PC-3 (cell line): Measurements from ENCODE around the gene PLBD1. TPM values are rescaled to one million over a fixed set of nuclear protein-coding genes. Genes with fewer than 3 reads are reported as not detected.

ENCODE experiments used
- ATAC-seq: fragments of 200-7000 bp; cut with Tn5 transposase; 2 replicates; pipeline ENCODE4 v1.9.1; 2020; ENCODE audit warnings: mild to moderate bottlenecking, moderate library complexity
- BruUV-seq: library from RNA; stranded (reverse); fragments of 400-500 nt; replicated peaks from 2 replicates; lab custom pipeline; 2021; lab: Mats Ljungman, UMichigan
- CTCF ChIA-PET: fragments of 300-600 bp; sonication (Branson Sonifier 250); formaldehyde crosslinking; loops from one replicate; lab custom pipeline; 2022; ENCODE audit warnings: antibody characterized with exemption; lab: Charles Lee
- POLR2A ChIA-PET: fragments of 300-600 bp; sonication (Branson Sonifier 250); formaldehyde crosslinking; loops from one replicate; lab custom pipeline; 2022; ENCODE audit warnings: antibody characterized with exemption; ENCODE audit not compliant: unreplicated experiment; lab: Charles Lee
- DNase-seq: peaks from one replicate; pipeline ENCODE4 v3.0.0-alpha.2; 2015
- H2AFZ ChIP-seq: fragments of 300-600 bp; sonication (generic); 2 replicates; pipeline ENCODE4 v1.6.0; 2016; ENCODE audit warnings: antibody characterized with exemption, low read length
- H3F3A ChIP-seq: fragments of 300-600 bp; sonication (generic); one replicate; pipeline ENCODE4 v1.6.0; 2017; ENCODE audit warnings: antibody characterized with exemption, low read length, control low read depth, mild to moderate bottlenecking; ENCODE audit not compliant: unreplicated experiment
- H3K27ac ChIP-seq: fragments of 300-600 bp; sonication (generic); 2 replicates; pipeline ENCODE4 v1.5.1; 2016; ENCODE audit warnings: mild to moderate bottlenecking, low read length
- H3K27me3 ChIP-seq: fragments of 300-600 bp; sonication (generic); 2 replicates; pipeline ENCODE4 v1.6.1; 2016; ENCODE audit warnings: low read length, mixed read lengths
- H3K36me3 ChIP-seq: fragments of 300-600 bp; sonication (generic); 2 replicates; pipeline ENCODE4 v1.6.1; 2016; ENCODE audit warnings: low read depth, mixed run types, low read length, mixed read lengths
- H3K4me1 ChIP-seq: fragments of 300-600 bp; sonication (generic); 2 replicates; pipeline ENCODE4 v1.5.1; 2016; ENCODE audit warnings: low read length; ENCODE audit not compliant: insufficient read depth
- H3K4me2 ChIP-seq: fragments of 300-600 bp; sonication (generic); 2 replicates; pipeline ENCODE4 v1.6.0; 2016; ENCODE audit warnings: low read length
- H3K4me3 ChIP-seq: fragments of 300-600 bp; sonication (generic); 2 replicates; pipeline ENCODE4 v1.5.1; 2016; ENCODE audit warnings: mild to moderate bottlenecking, low read length, mixed read lengths
- H3K79me2 ChIP-seq: fragments of 300-600 bp; sonication (generic); 2 replicates; pipeline ENCODE4 v1.6.1; 2017; ENCODE audit warnings: low read length, mixed read lengths
- H3K9ac ChIP-seq: fragments of 300-600 bp; sonication (generic); 2 replicates; pipeline ENCODE4 v1.6.0; 2016; ENCODE audit warnings: mild to moderate bottlenecking, low read length
- H3K9me2 ChIP-seq: fragments of 300-600 bp; sonication (generic); replicated peaks from 2 replicates; pipeline ENCODE4 v1.6.1; 2016; ENCODE audit warnings: mixed run types, low read length, mixed read lengths
- H3K9me3 ChIP-seq: fragments of 300-600 bp; sonication (generic); 2 replicates; pipeline ENCODE4 v1.6.1; 2016; ENCODE audit warnings: low read length, mixed read lengths
- H4K20me1 ChIP-seq: fragments of 300-600 bp; sonication (generic); 2 replicates; pipeline ENCODE4 v1.6.1; 2016; ENCODE audit warnings: low read length, mixed read lengths
- CTCF ChIP-seq: fragments of 300-600 bp; sonication (generic); conservative IDR thresholded peaks from 2 replicates; pipeline ENCODE4 v1.5.1; 2017; ENCODE audit warnings: antibody characterized with exemption, low read depth, mild to moderate bottlenecking, low read length
- EZH2 ChIP-seq: fragments of 300-600 bp; sonication (generic); IDR thresholded peaks from one replicate; pipeline ENCODE4 v1.6.1; 2017; ENCODE audit warnings: antibody characterized with exemption, mild to moderate bottlenecking, low read length; ENCODE audit not compliant: unreplicated experiment
- EZH2phosphoT487 ChIP-seq: fragments of 300-600 bp; sonication (generic); IDR thresholded peaks from 2 replicates; pipeline ENCODE4 v1.6.1; 2018; ENCODE audit warnings: mild to moderate bottlenecking, antibody characterized with exemption, low read length, borderline replicate concordance
- intact Hi-C: fragments of 100-400 bp; cut with micrococcal nuclease; formaldehyde crosslinking; loops from 2 replicates; pipeline ENCODE4 v1.9.0; 2023
- total RNA-seq: library from RNA; depleted of rRNA; stranded (reverse); fragments of >200 nt; gene quantifications from 2 replicates; pipeline ENCODE4 v1.2.3, GENCODE V29; 2014

The PLBD1 gene
- total RNA-seq, 1 experiment from 2014 or later = 0.87 TPM

GRCh38 chr12:14545144-14546124, 22.2 kb downstream of the PLBD1 start:
- Histone ChIP-seq H3K9me3 (no peaks in the 10 kb centered on the region), H4K20me1 (no peaks in the 10 kb centered on the region), H3K9me2 (no peaks in the 10 kb centered on the region), H3K4me2 (no peak overlapping the region), H3K36me3 (no peaks in the 10 kb centered on the region), H3K27ac (no peak overlapping the region), H3K27me3 (no peaks in the 10 kb centered on the region), H2AFZ (no peak overlapping the region), H3K9ac (no peak overlapping the region), H3K79me2 (no peaks in the 10 kb centered on the region), H3F3A (no peaks in the 10 kb centered on the region), H3K4me1 (peaks cover 16% of the 10 kb centered on the region), H3K4me3 (no peak overlapping the region)
- no peak for ATAC-seq
- intact Hi-C loops = no loop called here
- no peak for TF ChIP-seq CTCF
- no peak for TF ChIP-seq EZH2phosphoT487
- TF ChIP-seq EZH2 = no peak
- CTCF ChIA-PET = no interaction called here
- POLR2A ChIA-PET = no interaction called here
- BruUV-seq = no TSS peak
- no peak for DNase-seq

- peak overlapping the region; percentile 47 for H3K4me2 ChIP-seq
- H3K27me3 ChIP-seq = no peaks in the 10 kb centered on the region
- no peaks in the 10 kb centered on the region for H3K9me3 ChIP-seq
- no peaks in the 10 kb centered on the region for H3K9me2 ChIP-seq
- no peaks in the 10 kb centered on the region for H3K36me3 ChIP-seq
- H3K4me1 ChIP-seq = peaks cover 19% of the 10 kb centered on the region
- H3K79me2 ChIP-seq = no peaks in the 10 kb centered on the region
- ATAC-seq = peak; percentile 95
- H3F3A ChIP-seq = no peaks in the 10 kb centered on the region
- no peaks in the 10 kb centered on the region for H4K20me1 ChIP-seq
- H3K4me3 ChIP-seq = no peak overlapping the region
- TF ChIP-seq EZH2phosphoT487 = no peak
- no peak for TF ChIP-seq EZH2
- TF ChIP-seq CTCF = no peak
- no TSS peak for BruUV-seq
- H3K27ac ChIP-seq = peak overlapping the region; percentile 53
- no peak overlapping the region for H2AFZ ChIP-seq
- intact Hi-C loops = no loop called here
- peak; percentile 73 for DNase-seq
- POLR2A ChIA-PET = interaction anchor here (0.5 to 0.7 kb wide), 3 partner anchors 39 to 283 kb away, joined by 3 to 11 read pairs (median 3); no protein-coding TSS in a partner anchor
- H3K9ac ChIP-seq = no peak overlapping the region
- CTCF ChIA-PET = no interaction called here
Observed at GRCh38 chr12:14540801-14541462, 26.8 kb downstream of the PLBD1 start.
